Mesodermal cell (in vitro differentiated cells): ENCODE measurements around the gene MAP3K8.

Experiments
- H3K27ac ChIP-seq: 2 replicates; pipeline ENCODE4 v1.7.0; 2013; ENCODE audit warnings: mild to moderate bottlenecking, low read depth, low read length, moderate library complexity; ENCODE audit not compliant: severe bottlenecking
- H3K36me3 ChIP-seq: 2 replicates; pipeline ENCODE4 v1.7.1; 2013; ENCODE audit warnings: mild to moderate bottlenecking, low read length, moderate library complexity; ENCODE audit not compliant: control insufficient read depth, insufficient read depth
- H3K4me1 ChIP-seq: one replicate; pipeline ENCODE4 v1.7.1; 2013; ENCODE audit warnings: mild to moderate bottlenecking, low read length; ENCODE audit not compliant: insufficient read depth, control insufficient read depth, poor library complexity, severe bottlenecking
- H3K4me3 ChIP-seq: 2 replicates; pipeline ENCODE4 v1.7.0; 2013; ENCODE audit warnings: low read length, control low read depth, mild to moderate bottlenecking; ENCODE audit not compliant: insufficient read depth, poor library complexity, severe bottlenecking; ENCODE audit errors: extremely low read depth
- H3K9me3 ChIP-seq: 2 replicates; pipeline ENCODE4 v1.7.1; 2013; ENCODE audit warnings: mild to moderate bottlenecking, low read length, moderate library complexity; ENCODE audit not compliant: control insufficient read depth
- WGBS, 2 experiments: methylation state at CpG; one replicate each; pipeline ENCODE4 v1.1.5; 2013; ENCODE audit warnings: missing lambda C conversion rate in 2 of 2; ENCODE audit not compliant: insufficient coverage in 2 of 2; 5-methylcytosine and 5-hydroxymethylcytosine counted together

The MAP3K8 gene

DNA sequence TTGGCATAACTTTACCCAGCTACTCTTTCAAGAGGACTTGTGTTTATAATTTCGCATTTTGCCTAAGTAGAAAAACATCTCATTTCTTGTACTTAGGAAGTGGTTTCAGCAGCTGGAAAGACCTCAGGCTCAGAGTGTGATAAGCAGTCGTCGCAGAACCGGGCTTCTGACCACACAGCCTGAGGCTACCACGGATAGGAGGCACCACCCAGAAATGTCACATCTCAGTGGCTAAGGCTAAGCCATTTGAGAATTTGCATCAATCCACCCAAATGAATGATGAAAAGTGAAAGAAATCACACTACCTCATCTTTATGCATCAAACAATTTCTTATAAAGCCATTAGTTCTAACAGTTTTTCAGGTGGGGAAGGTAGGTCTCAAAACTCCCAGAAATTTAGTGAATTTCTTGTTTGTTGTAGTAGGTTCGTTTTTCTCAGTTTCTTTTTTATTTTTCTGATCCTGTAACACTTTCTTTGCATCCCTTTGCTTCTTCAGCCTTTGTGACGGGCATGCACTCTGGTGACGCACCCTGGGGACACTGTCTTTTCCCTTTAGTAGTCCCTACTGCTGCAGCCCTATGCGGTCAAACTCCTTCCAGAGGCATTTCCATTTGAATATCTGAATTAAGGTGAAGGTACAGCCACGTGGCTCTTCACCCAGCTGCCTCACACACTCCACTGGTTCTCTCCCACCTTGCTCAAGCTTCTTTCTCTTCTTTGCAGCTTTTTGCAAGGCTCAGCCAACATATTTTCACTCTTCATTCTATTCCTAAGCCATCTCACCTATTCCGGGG, 68.5 kb downstream of the MAP3K8 start:
- Histone ChIP-seq H3K9me3 (no peaks in the 10 kb centered on the region), H3K4me3 (no peak overlapping the region), H3K27ac (no peak overlapping the region), H3K36me3 (no peaks in the 10 kb centered on the region), H3K4me1 (peaks cover 4% of the 10 kb centered on the region)
- WGBS, 2 experiments: 58 to 67% methylated on average over 5 to 7 of the region's 11 CpGs

DNA sequence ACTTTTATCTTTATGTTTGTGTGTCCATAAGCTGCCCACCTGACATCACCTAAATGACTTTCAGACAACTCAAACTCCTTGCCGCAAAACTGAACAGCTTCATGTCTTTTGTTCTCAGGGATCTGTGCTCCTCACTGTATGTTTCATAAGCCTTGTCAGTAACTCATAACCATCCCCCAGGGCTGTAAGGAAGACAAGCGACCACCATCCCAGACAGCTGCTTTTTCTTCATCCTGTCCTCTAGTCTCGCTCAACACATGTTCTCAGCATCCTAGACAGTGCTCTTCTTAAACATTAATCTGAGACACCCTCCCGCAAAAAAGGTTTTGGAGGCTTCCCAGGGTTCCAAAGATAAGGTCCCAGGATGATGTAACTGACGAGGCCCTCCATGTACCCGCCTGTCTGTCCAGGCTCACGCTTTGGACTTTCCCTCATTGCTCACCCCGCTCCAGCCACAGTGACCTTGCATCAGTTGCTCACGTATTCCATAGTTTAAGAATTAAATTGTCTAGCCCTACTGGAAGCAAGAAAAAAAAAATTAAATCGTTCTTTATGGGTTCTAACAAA, 69.8 kb downstream of the MAP3K8 start:
- Histone ChIP-seq H3K4me3 (no peak overlapping the region), H3K27ac (no peak overlapping the region)
- WGBS, 2 experiments: 83 to 98% methylated on average over 9 of the region's 10 CpGs

DNA sequence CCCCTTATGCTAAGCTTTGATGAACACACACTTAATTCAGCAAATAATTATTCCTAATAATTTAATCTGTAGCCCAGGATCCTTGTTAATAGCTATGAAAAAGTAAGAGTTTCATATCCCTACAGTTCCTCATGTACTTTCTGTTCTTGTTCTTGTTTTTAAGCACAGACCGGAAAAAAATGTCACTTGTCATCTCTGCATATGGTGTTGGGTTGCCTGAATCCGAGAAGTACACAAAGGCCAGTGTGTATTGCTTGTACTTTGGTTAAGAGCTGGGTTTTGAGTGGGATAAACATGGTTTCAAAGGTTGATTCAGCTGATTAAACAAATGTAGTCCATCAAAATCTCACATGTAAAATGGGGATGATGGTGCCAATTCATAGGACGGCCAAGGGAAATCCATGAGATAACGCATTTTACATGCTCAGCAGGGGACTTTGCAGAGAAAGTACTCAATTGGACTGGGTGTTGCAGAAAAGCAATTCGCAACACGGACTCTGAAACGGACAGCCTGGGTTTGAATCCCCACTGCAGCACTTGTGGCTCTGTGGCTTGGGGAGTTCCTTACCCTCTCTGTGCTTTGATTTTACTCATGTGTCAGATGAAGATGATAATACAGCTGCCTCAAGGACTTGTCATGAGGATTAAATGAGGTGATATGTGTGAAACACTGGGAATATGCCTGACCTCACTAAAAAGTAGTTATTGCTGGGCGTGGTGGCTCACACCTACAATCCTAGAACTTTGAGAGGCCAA, 71.7 kb downstream of the MAP3K8 start:
- no peak overlapping the region for H3K4me3 ChIP-seq
- no peak overlapping the region for H3K27ac ChIP-seq
- no peaks in the 10 kb centered on the region for H3K9me3 ChIP-seq
- H3K36me3 ChIP-seq: no peaks in the 10 kb centered on the region
- peaks cover 15% of the 10 kb centered on the region for H3K4me1 ChIP-seq
- WGBS, 2 experiments: 87 to 96% methylated on average over 5 to 8 of the region's 8 CpGs

More for the DNA sequence above, 69.8 kb downstream of the MAP3K8 start:
- Histone ChIP-seq H3K9me3 (no peaks in the 10 kb centered on the region), H3K36me3 (no peaks in the 10 kb centered on the region), H3K4me1 (peaks cover 4% of the 10 kb centered on the region)

DNA sequence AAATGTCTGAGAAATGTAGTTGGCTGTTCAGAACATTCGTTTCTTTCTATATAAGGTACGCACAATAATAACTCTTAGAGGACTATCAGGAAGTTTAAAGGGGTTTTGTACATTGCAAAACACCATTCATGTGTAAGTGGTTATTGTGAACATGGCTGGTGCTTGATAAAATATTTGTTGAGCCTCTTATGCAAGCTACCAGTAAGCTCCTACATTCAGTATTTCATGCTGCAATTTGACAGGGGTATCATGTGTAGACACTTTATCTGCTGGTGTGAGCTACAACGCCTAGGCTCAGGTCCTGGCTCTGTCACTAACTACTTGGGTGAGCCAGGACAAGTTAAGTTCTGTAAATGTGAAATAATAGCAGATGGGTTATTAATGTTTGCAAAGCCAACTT, 75.5 kb downstream of the MAP3K8 start:
- Histone ChIP-seq H3K27ac (no peak overlapping the region), H3K36me3 (no peaks in the 10 kb centered on the region), H3K4me3 (no peak overlapping the region), H3K4me1 (peaks cover 12% of the 10 kb centered on the region), H3K9me3 (no peaks in the 10 kb centered on the region)
- 88 to 93% methylated on average over 1 of the region's 3 CpGs for WGBS, 2 experiments

DNA sequence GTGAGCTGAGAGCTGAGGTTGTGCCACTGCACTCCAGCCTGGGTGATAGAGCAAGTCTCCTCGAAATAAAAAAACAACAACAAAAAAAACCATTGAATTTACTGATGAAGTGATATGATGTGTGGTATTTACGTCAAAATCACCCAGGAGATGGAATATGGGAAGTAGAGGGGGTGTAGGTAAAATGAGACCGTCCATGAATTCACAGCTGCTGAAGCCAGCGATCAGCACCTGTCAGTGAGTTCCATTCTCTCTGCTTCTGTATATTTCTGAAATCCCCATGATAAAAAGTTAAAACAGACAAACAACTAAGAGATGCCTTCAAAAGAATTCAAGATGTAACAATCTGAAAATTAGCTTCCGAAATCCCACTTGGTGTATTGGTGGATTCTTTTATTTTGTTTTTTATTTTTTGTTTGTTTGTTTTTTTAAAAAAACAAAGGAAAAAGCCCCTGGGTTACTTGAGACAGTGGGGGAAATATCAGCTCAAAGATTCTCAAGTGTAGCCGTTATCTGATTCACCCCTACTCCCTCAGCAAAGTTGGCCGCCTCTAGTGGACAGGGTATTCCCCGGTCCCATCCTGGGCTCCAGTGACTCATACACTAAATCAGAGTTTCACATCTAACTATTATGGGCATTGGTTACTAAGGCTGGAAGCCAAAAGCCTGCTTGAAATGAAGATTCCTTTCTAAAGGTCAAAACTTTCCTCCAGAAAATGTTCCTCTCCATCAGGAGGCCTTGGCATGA, 76.4 kb downstream of the MAP3K8 start:
- Histone ChIP-seq H3K9me3 (no peaks in the 10 kb centered on the region), H3K4me1 (peaks cover 12% of the 10 kb centered on the region), H3K4me3 (no peak overlapping the region), H3K27ac (no peak overlapping the region), H3K36me3 (no peaks in the 10 kb centered on the region)
- 100% methylated on average over 3 of the region's 8 CpGs; no CpG with 5 or more reads in 1 of the 2 experiments for WGBS, 2 experiments

DNA sequence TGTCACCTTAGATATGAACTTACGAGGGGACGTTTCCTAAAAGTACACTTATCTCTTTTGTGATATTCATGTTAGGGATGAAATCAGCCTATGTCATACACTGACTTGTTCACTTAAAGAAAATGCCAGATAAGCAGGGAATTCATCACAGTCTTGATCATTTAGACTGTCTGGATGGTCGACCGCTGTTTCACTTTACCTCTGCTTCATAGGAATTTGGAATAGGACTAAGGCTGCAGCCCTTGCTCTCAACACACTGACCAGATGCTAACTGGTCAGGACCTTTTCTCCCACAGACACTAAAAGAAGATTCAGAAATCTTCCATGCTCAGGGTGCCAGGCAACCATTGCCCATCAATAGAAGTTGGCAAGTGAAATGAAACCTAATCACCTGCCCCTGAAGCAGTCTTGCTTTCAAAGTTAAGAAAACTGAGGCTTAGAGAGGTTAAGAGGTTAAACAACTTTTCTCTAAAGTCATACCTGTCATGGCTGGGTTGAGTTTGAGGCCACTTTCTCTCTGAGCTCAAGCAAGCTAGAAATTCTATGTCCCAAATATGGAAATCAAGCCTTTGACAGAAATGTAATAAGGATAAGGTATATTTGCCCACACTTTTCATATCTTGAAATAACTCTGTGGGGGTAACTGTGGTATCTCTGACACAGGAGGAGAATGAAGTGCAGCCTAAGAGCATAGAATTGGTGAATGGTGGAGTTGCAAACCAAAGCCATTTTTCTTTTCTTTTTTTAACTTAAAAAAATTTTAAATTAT, 77.1 kb downstream of the MAP3K8 start:
- Histone ChIP-seq H3K27ac (no peak overlapping the region), H3K36me3 (no peaks in the 10 kb centered on the region), H3K9me3 (no peaks in the 10 kb centered on the region), H3K4me1 (peaks cover 12% of the 10 kb centered on the region), H3K4me3 (no peak overlapping the region)
- 100% methylated on average over 3 of the region's 4 CpGs for whole genome bisulfite sequencing, 2 experiments
